CD4-positive, alpha-beta T cell treated with Interleukin-2 at 100 ng/mL for 4 hours (primary cell): ENCODE results near the gene AKR1A1.

Source experiments
- DNase-seq: peaks from one replicate; pipeline ENCODE4 v3.0.0-alpha.2; 2020; ENCODE audit warnings: low spot score

Gene AKR1A1

DNA sequence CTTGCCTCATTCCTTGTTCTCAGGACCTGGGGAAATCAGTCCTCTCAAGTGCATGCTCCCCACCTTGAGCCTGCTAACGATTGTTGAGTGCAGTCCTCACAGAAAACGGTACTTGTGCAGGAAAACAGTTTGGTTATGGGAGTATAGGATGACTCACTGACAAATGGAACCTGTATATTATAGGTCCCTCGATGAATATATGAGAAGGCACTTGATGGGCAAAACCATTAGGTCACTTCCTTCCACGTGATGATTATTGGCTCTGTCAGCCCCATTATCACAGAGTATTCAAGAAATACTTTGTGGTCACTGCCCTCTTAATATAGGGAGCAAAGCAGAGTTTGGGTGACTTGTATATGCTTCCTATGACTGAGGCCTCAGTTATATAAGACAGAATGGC lies 67.0 kb downstream of the AKR1A1 start:
- DNase-seq: no peak

DNA sequence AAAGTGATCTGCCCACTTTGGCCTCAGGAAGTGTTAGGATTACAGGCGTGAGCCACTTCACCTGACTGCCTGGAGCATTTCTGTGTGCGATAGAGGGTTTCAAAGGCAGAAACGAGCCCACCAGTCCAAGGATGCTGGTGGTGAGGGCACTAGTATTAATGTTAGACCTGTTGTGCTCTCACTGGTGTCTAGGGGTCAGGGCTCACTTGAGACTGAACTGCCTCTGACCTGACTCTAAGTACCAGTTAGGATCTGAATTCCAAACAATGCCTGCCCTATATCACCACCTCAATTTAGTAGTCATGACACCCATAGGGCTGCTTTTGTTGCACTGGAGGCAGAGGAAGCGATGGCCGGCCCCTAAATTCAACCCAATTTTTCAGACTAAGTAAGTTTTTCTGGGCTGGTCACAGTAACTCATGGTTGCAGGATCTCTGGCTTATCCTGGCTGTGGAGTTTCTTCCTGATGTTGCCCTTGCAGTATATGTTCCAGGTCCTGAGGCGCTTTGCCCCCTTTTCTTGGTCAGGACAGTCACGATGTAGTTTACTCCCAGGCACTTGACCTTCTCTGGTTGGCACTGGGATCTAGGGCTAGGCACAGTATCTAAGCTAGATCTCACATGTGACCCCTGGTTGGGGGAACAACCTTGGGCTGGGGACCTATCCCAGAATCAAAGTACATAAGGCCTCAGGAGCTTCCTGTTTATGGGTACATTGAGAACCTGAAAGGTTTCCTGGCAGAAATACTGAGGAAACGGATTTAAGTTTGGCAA lies 68.7 kb downstream of the AKR1A1 start:
- no peak for DNase-seq
